OCI-LY3 (cell line): ENCODE measurements around the gene INTS6.

Experiments
- H2AFZ ChIP-seq: fragments of 200-600, 300-600 bp; shearing (Covaris generic); 2 replicates; pipeline ENCODE4 v1.6.0; 2014; ENCODE audit warnings: antibody characterized with exemption, low read depth, low read length
- H3K27ac ChIP-seq: fragments of 200-600, 300-600 bp; sonication (generic); 2 replicates; pipeline ENCODE4 v1.5.1; 2014; ENCODE audit warnings: mild to moderate bottlenecking, low read length, moderate library complexity, mixed read lengths
- H3K27me3 ChIP-seq: fragments of 200-600, 300-600 bp; sonication (generic); 2 replicates; pipeline ENCODE4 v1.6.1; 2014; ENCODE audit warnings: low read depth, low read length, mixed read lengths
- H3K36me3 ChIP-seq: fragments of 200-600, 300-600 bp; sonication (generic); replicated peaks from 2 replicates; pipeline ENCODE3; 2014; ENCODE audit warnings: low read depth, low read length, mixed read lengths
- H3K4me1 ChIP-seq: fragments of 300-600, 200-600 bp; sonication (generic); 2 replicates; pipeline ENCODE4 v1.6.1; 2014; ENCODE audit warnings: low read length, mixed read lengths
- H3K4me2 ChIP-seq: fragments of 200-600, 300-600 bp; sonication (generic); 2 replicates; pipeline ENCODE4 v1.6.1; 2014; ENCODE audit warnings: low read length, mixed read lengths
- H3K4me3 ChIP-seq: fragments of 300-600, 200-600 bp; sonication (generic); 2 replicates; pipeline ENCODE4 v1.5.1; 2014; ENCODE audit warnings: antibody characterized with exemption, mild to moderate bottlenecking, low read length, moderate library complexity
- H3K79me2 ChIP-seq: fragments of 300-600, 200-600 bp; shearing (Covaris generic); 2 replicates; pipeline ENCODE4 v1.6.1; 2014; ENCODE audit warnings: mild to moderate bottlenecking, low read length, mixed read lengths
- H3K9ac ChIP-seq: fragments of 300-600, 200-600 bp; shearing (Covaris generic); 2 replicates; pipeline ENCODE4 v1.6.0; 2014; ENCODE audit warnings: mild to moderate bottlenecking, low read length, moderate library complexity
- H3K9me3 ChIP-seq: fragments of 200-600, 300-600 bp; shearing (Covaris generic); 2 replicates; pipeline ENCODE4 v1.6.1; 2014; ENCODE audit warnings: low read length, mixed read lengths; ENCODE audit not compliant: insufficient read depth
- H4K20me1 ChIP-seq: fragments of 200-600, 300-600 bp; sonication (generic); 2 replicates; pipeline ENCODE4 v1.6.1; 2016; ENCODE audit warnings: low read length, mixed read lengths; ENCODE audit not compliant: insufficient read depth
- CTCF ChIP-seq: fragments of 200-600, 300-600 bp; sonication (generic); IDR thresholded peaks from 2 replicates; pipeline ENCODE4 v1.5.1; 2014; ENCODE audit warnings: antibody characterized with exemption, low read length, low read depth
- EZH2phosphoT487 ChIP-seq: fragments of 200-600 bp; shearing (Covaris generic); IDR thresholded peaks from 2 replicates; pipeline ENCODE4 v1.6.1; 2018; ENCODE audit warnings: antibody characterized with exemption, mixed run types, low read depth

Gene INTS6

GRCh38 chr13:51501096-51501495 is 48.3 kb upstream of the INTS6 start:
- no peak for TF ChIP-seq EZH2phosphoT487
- TF ChIP-seq CTCF: no peak
- H3K4me3 ChIP-seq: no peak overlapping the region
- H3K4me1 ChIP-seq: peaks cover 52% of the 10 kb centered on the region
- no peak overlapping the region for H3K9ac ChIP-seq
- H3K36me3 ChIP-seq: peaks cover 2% of the 10 kb centered on the region
- H3K79me2 ChIP-seq: no peaks in the 10 kb centered on the region
- H3K27ac ChIP-seq: no peak overlapping the region
- H4K20me1 ChIP-seq: no peaks in the 10 kb centered on the region
- H3K4me2 ChIP-seq: peak overlapping the region; percentile 60; the same call in 1 of the 2 replicates
- no peak overlapping the region for H2AFZ ChIP-seq
- H3K27me3 ChIP-seq: no peaks in the 10 kb centered on the region
- no peaks in the 10 kb centered on the region for H3K9me3 ChIP-seq

GRCh38 chr13:51500687-51501086 is 47.9 kb upstream of the INTS6 start:
- Histone ChIP-seq H3K36me3 (peaks cover 2% of the 10 kb centered on the region), H3K9ac (no peak overlapping the region), H3K4me3 (peak overlapping the region; percentile 45), H3K4me1 (peaks cover 52% of the 10 kb centered on the region), H3K27ac (no peak overlapping the region; the same call in 1 of the 2 replicates), H3K79me2 (no peaks in the 10 kb centered on the region), H3K4me2 (peak overlapping the region; percentile 60), H3K9me3 (no peaks in the 10 kb centered on the region), H3K27me3 (no peaks in the 10 kb centered on the region), H4K20me1 (no peaks in the 10 kb centered on the region), H2AFZ (no peak overlapping the region; the same call in 1 of the 2 replicates)
- TF ChIP-seq EZH2phosphoT487 (no peak), CTCF (no peak)

DNA sequence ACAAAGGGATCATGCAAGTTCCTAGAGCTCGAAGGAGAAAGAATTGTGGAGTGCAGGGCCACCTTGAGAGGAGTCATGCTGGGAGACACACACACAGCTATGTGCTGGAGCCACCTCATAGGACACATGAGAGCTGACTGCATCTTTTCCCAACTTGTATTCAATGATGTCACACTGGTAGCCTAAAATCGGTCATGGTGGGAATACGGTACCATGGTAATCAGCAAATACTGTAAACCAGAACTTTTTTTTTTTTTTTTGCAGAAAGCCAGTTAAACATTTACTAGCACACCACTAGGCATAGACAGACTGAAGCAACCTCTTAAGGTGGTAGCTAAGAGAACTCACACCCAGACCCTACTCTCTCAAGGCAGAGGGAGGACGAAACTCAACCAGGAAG is 47.0 kb upstream of the INTS6 start:
- Histone ChIP-seq H3K9me3 (no peaks in the 10 kb centered on the region), H2AFZ (peak overlapping the region; percentile 89; the same call in 1 of the 2 replicates), H3K4me1 (peaks cover 52% of the 10 kb centered on the region), H3K79me2 (no peaks in the 10 kb centered on the region), H3K27ac (no peak overlapping the region), H3K4me3 (peak overlapping the region; percentile 45; the same call in 1 of the 2 replicates), H3K9ac (peak overlapping the region; percentile 6; the same call in 1 of the 2 replicates), H3K4me2 (peak overlapping the region; percentile 60), H3K36me3 (peaks cover 2% of the 10 kb centered on the region), H4K20me1 (no peaks in the 10 kb centered on the region), H3K27me3 (no peaks in the 10 kb centered on the region)
- no peak for TF ChIP-seq EZH2phosphoT487
- TF ChIP-seq CTCF: no peak

- Histone ChIP-seq H4K20me1 (no peaks in the 10 kb centered on the region), H3K27me3 (no peaks in the 10 kb centered on the region), H3K4me2 (no peak overlapping the region), H3K79me2 (no peaks in the 10 kb centered on the region), H3K36me3 (peaks cover 2% of the 10 kb centered on the region), H3K4me3 (no peak overlapping the region), H3K4me1 (peaks cover 14% of the 10 kb centered on the region), H3K27ac (no peak overlapping the region), H2AFZ (no peak overlapping the region), H3K9ac (no peak overlapping the region), H3K9me3 (no peaks in the 10 kb centered on the region)
- no peak for TF ChIP-seq CTCF
- no peak for TF ChIP-seq EZH2phosphoT487
Observed at GRCh38 chr13:51495316-51495715, 42.5 kb upstream of the INTS6 start.
